ENCODE measurements around the gene USP28. TPM values are rescaled to one million over a fixed set of nuclear protein-coding genes. Genes with fewer than 3 reads are reported as not detected.
"Not testable (repeated sequence)": the region's sequence is repeated elsewhere in the genome, so short reads cannot be mapped to it uniquely, and the experiment has no call there.

Gene USP28
- total and polyA plus RNA-seq, 7 experiments from 2014 or later, result 12.0 to 50.3 (median 19.0) TPM

- H3K4me3 Mint-ChIP-seq, result no peak overlapping the region
- no peaks in the 10 kb centered on the region for H3K9me3 ChIP-seq (ENCODE audit: control insufficient read depth in 2 of 3, low read length in 3 of 3)
- H3K27ac ChIP-seq (ENCODE audit: low read depth, low read length), result no peak overlapping the region
- H3K9me3 Mint-ChIP-seq, result peaks cover 0 to 3% (median 0%) of the 10 kb centered on the region in 11 donors
- H3K27me3 ChIP-seq (ENCODE audit: control insufficient read depth in 2 of 2, insufficient read depth in 2 of 2, low read length in 2 of 2), result no peaks in the 10 kb centered on the region
- DNase-seq (peak in 4 of 9 donors; percentile 7 to 24 (median 14)), ATAC-seq (peak; percentile 75)
- no peak overlapping the region for H3K4me3 ChIP-seq (ENCODE audit: low read length)
- CTCF ChIA-PET, result interaction anchor here (0.7 to 2.0 kb wide), 5 partner anchors 10 to 1571 kb away, joined by 3 to 8 read pairs (median 5); partner anchors contain the start of gene PTS
- intact Hi-C loops (cut with micrococcal nuclease), result loop anchor here (1.0 to 5.0 kb wide), 3 partner anchors 24 to 1579 kb away; partner anchors contain the start of gene ZW10 (in 1 of the 2)
- no peaks in the 10 kb centered on the region for H3K4me1 Mint-ChIP-seq
- no peaks in the 10 kb centered on the region for H3K4me1 ChIP-seq (ENCODE audit: control insufficient read depth in 2 of 2, insufficient read depth in 2 of 2, low read length in 2 of 2)
- POLR2A ChIA-PET, result no interaction called here
- H3K36me3 Mint-ChIP-seq, result peaks cover 0 to 25% (median 12%) of the 10 kb centered on the region in 5 donors
- no peaks in the 10 kb centered on the region for H3K27me3 Mint-ChIP-seq
- H3K27ac Mint-ChIP-seq, result no peak overlapping the region
- H3K36me3 ChIP-seq (ENCODE audit: control insufficient read depth in 2 of 3, insufficient read depth in 3 of 3, low read length in 3 of 3), result peaks cover 0 to 20% (median 0%) of the 10 kb centered on the region in 3 experiments
Observed at GRCh38 chr11:113796663-113797259, 78.6 kb downstream of the USP28 start.

GRCh38 chr11:113789675-113790320, 85.6 kb downstream of the USP28 start:
- Mint-ChIP-seq H3K4me1 (no peaks in the 10 kb centered on the region), H3K36me3 (no peaks in the 10 kb centered on the region), H3K4me3 (no peak overlapping the region), H3K9me3 (peaks cover 0 to 1% (median 0%) of the 10 kb centered on the region in 11 donors), H3K27ac (no peak overlapping the region), H3K27me3 (peaks cover 4 to 13% (median 10%) of the 10 kb centered on the region in 5 donors)
- no peaks in the 10 kb centered on the region for H3K27me3 ChIP-seq (ENCODE audit: control insufficient read depth in 2 of 2, insufficient read depth in 2 of 2, low read length in 2 of 2)
- no peak for DNase-seq
- H3K27ac ChIP-seq (ENCODE audit: low read depth, low read length), result no peak overlapping the region
- ATAC-seq, result no peak
- H3K36me3 ChIP-seq (ENCODE audit: control insufficient read depth in 2 of 3, insufficient read depth in 3 of 3, low read length in 3 of 3), result no peaks in the 10 kb centered on the region
- intact Hi-C loops (cut with micrococcal nuclease), result no loop called here
- ChIA-PET CTCF (no interaction called here), POLR2A (no interaction called here)
- no peaks in the 10 kb centered on the region for H3K9me3 ChIP-seq (ENCODE audit: control insufficient read depth in 2 of 3, low read length in 3 of 3)
- H3K4me1 ChIP-seq (ENCODE audit: control insufficient read depth in 2 of 2, insufficient read depth in 2 of 2, low read length in 2 of 2), result no peaks in the 10 kb centered on the region
- H3K4me3 ChIP-seq (ENCODE audit: low read length), result no peak overlapping the region

GRCh38 chr11:113789016-113789415, 86.4 kb downstream of the USP28 start:
- H3K4me1 Mint-ChIP-seq; H3K27ac ChIP-seq (ENCODE audit: low read depth, low read length); H3K4me3 ChIP-seq (ENCODE audit: low read length); DNase-seq; POLR2A ChIA-PET; H3K27ac Mint-ChIP-seq; ATAC-seq; H3K36me3 ChIP-seq (ENCODE audit: control insufficient read depth in 2 of 3, insufficient read depth in 3 of 3, low read length in 3 of 3); H3K36me3 Mint-ChIP-seq; H3K4me1 ChIP-seq (ENCODE audit: control insufficient read depth in 2 of 2, insufficient read depth in 2 of 2, low read length in 2 of 2); H3K9me3 Mint-ChIP-seq; H3K27me3 ChIP-seq (ENCODE audit: control insufficient read depth in 2 of 2, insufficient read depth in 2 of 2, low read length in 2 of 2); intact Hi-C loops (cut with micrococcal nuclease); H3K9me3 ChIP-seq (ENCODE audit: control insufficient read depth in 2 of 3, low read length in 3 of 3); H3K4me3 Mint-ChIP-seq: not testable (repeated sequence)
- CTCF ChIA-PET, result interaction anchor here (0.7 kb wide), 1 partner anchor 1200 kb away, joined by 4 read pairs; no protein-coding TSS in a partner anchor
- H3K27me3 Mint-ChIP-seq, result peaks cover 9 to 15% (median 13%) of the 10 kb centered on the region in 5 donors

DNA sequence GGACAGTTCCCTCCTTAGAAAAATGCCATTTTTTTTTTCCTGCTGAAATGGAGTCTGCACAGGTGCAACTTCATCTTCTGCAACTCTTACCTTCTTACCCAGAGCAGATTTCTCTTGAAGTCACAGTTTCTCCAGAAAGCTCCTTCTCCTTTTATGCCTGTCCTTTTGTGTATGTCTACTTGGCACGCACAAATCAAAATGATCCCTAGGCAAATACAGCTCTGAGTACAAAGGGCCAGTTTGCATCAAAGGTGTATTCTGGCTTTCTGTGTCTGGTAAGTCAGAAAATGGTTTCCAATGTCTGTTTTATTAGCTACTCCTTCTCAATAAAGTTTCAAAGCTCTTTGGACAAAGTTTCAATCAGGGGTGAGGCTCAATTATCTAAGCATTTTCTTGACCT, 93.2 kb downstream of the USP28 start:
- H3K27ac Mint-ChIP-seq, result no peak overlapping the region
- H3K9me3 Mint-ChIP-seq, result no peaks in the 10 kb centered on the region
- Histone ChIP-seq H3K36me3 (ENCODE audit: control insufficient read depth in 2 of 3, insufficient read depth in 3 of 3, low read length in 3 of 3) (no peaks in the 10 kb centered on the region), H3K27ac (ENCODE audit: low read depth, low read length) (no peak overlapping the region), H3K9me3 (ENCODE audit: control insufficient read depth in 2 of 3, low read length in 3 of 3) (no peaks in the 10 kb centered on the region), H3K4me1 (ENCODE audit: control insufficient read depth in 2 of 2, insufficient read depth in 2 of 2, low read length in 2 of 2) (no peaks in the 10 kb centered on the region), H3K4me3 (ENCODE audit: low read length) (no peak overlapping the region), H3K27me3 (ENCODE audit: control insufficient read depth in 2 of 2, insufficient read depth in 2 of 2, low read length in 2 of 2) (no peaks in the 10 kb centered on the region)
- H3K4me1 Mint-ChIP-seq, result peaks cover 0 to 2% (median 0%) of the 10 kb centered on the region in 7 donors
- DNase-seq, result no peak
- POLR2A ChIA-PET, result no interaction called here
- peaks cover 0 to 5% (median 0%) of the 10 kb centered on the region in 5 donors for H3K36me3 Mint-ChIP-seq
- CTCF ChIA-PET, result no interaction called here
- peaks cover 4 to 36% (median 20%) of the 10 kb centered on the region in 5 donors for H3K27me3 Mint-ChIP-seq
- ATAC-seq, result no peak
- intact Hi-C loops (cut with micrococcal nuclease), result no loop called here
- H3K4me3 Mint-ChIP-seq, result no peak overlapping the region

DNA sequence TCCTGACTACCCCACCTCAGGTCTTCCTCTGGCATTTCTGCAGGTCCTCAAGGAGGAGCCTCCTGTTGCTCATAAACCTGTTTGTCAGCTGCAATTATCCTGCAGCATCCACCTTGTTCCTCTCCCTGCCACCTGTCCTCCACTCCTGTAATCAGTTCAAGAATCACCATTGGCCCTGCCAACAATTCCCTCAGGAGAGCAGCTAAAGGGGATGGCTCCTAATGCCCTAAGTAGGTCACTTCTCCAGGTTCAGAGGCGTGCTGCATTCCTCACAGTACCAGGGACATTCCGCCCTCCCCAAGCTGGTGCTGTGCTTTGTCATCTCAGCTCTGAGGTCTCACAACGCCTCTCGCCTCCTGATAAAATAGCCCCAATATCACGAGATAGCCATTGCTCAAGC, 93.7 kb downstream of the USP28 start:
- peaks cover 0 to 36% (median 18%) of the 10 kb centered on the region in 5 donors for H3K27me3 Mint-ChIP-seq
- peaks cover 0 to 5% (median 0%) of the 10 kb centered on the region in 5 donors for H3K36me3 Mint-ChIP-seq
- Histone ChIP-seq H3K27me3 (ENCODE audit: control insufficient read depth in 2 of 2, insufficient read depth in 2 of 2, low read length in 2 of 2) (no peaks in the 10 kb centered on the region), H3K27ac (ENCODE audit: low read depth, low read length) (no peak overlapping the region), H3K9me3 (ENCODE audit: control insufficient read depth in 2 of 3, low read length in 3 of 3) (no peaks in the 10 kb centered on the region), H3K4me3 (ENCODE audit: low read length) (no peak overlapping the region), H3K36me3 (ENCODE audit: control insufficient read depth in 2 of 3, insufficient read depth in 3 of 3, low read length in 3 of 3) (no peaks in the 10 kb centered on the region), H3K4me1 (ENCODE audit: control insufficient read depth in 2 of 2, insufficient read depth in 2 of 2, low read length in 2 of 2) (no peaks in the 10 kb centered on the region)
- DNase-seq (no peak), ATAC-seq (no peak)
- intact Hi-C loops (cut with micrococcal nuclease), result no loop called here
- H3K4me1 Mint-ChIP-seq, result peaks cover 0 to 2% (median 0%) of the 10 kb centered on the region in 7 donors
- CTCF ChIA-PET, result no interaction called here
- POLR2A ChIA-PET, result no interaction called here
- H3K9me3 Mint-ChIP-seq, result no peaks in the 10 kb centered on the region
- no peak overlapping the region for H3K27ac Mint-ChIP-seq
- H3K4me3 Mint-ChIP-seq, result no peak overlapping the region

GRCh38 chr11:113779496-113779895, 95.9 kb downstream of the USP28 start, which contains the start of gene CLDN25:
TSS of gene CLDN25 (plus strand) at chr11:113779796. CDS start at chr11:113779796, 0 bp downstream.
- POLR2A ChIA-PET, result no interaction called here
- CTCF ChIA-PET, result no interaction called here
- Mint-ChIP-seq H3K27me3 (peaks cover 0 to 37% (median 17%) of the 10 kb centered on the region in 5 donors), H3K9me3 (no peaks in the 10 kb centered on the region), H3K27ac (peak within 1 kb of the TSS in 1 of 9 donors; percentile 65), H3K4me3 (no peak within 1 kb of the TSS), H3K4me1 (peaks cover 0 to 8% (median 1%) of the 10 kb centered on the region in 7 donors), H3K36me3 (peaks cover 0 to 5% (median 0%) of the 10 kb centered on the region in 5 donors)
- Histone ChIP-seq H3K27me3 (ENCODE audit: control insufficient read depth in 2 of 2, insufficient read depth in 2 of 2, low read length in 2 of 2) (no peaks in the 10 kb centered on the region), H3K27ac (ENCODE audit: low read depth, low read length) (no peak within 1 kb of the TSS), H3K9me3 (ENCODE audit: control insufficient read depth in 2 of 3, low read length in 3 of 3) (no peaks in the 10 kb centered on the region), H3K36me3 (ENCODE audit: control insufficient read depth in 2 of 3, insufficient read depth in 3 of 3, low read length in 3 of 3) (no peaks in the 10 kb centered on the region), H3K4me1 (ENCODE audit: control insufficient read depth in 2 of 2, insufficient read depth in 2 of 2, low read length in 2 of 2) (no peaks in the 10 kb centered on the region), H3K4me3 (ENCODE audit: low read length) (no peak within 1 kb of the TSS)
- ATAC-seq (no peak), DNase-seq (no peak)
- intact Hi-C loops (cut with micrococcal nuclease), result loop anchor here (10.0 kb wide), 3 partner anchors 385 to 1555 kb away; partner anchors contain the start of gene PTS (in 1 of the 2)
